GM23338 (cell line): ENCODE measurements around the gene CCNF. TPM values are rescaled to one million over a fixed set of nuclear protein-coding genes. Genes with fewer than 3 reads are reported as not detected.

Source experiments
- ATAC-seq: fragments of 200-7000 bp; cut with Tn5 transposase; 3 replicates; pipeline ENCODE4 v1.9.1; 2020
- DNase-seq: peaks from one replicate; pipeline ENCODE4 v3.0.0-alpha.2; 2015; ENCODE audit warnings: low spot score
- H2AFZ ChIP-seq: fragments of 200-600 bp; sonication (generic); 2 replicates; pipeline ENCODE4 v1.8.0; 2016; ENCODE audit warnings: antibody characterized with exemption, mild to moderate bottlenecking, moderate library complexity
- H3F3A ChIP-seq: fragments of 200-600 bp; sonication (generic); replicated peaks from 2 replicates; pipeline ENCODE4 v1.8.0; 2017; ENCODE audit warnings: antibody characterized with exemption, mixed run types, low read depth
- H3K27ac ChIP-seq: fragments of 200-600 bp; sonication (generic); 2 replicates; pipeline ENCODE4 v1.6.1; 2016; ENCODE audit warnings: low read depth
- H3K27me3 ChIP-seq: fragments of 200-600 bp; sonication (generic); 2 replicates; pipeline ENCODE4 v1.8.0; 2016; ENCODE audit warnings: mild to moderate bottlenecking, mixed run types, moderate library complexity; ENCODE audit not compliant: insufficient read depth
- H3K36me3 ChIP-seq: fragments of 200-600 bp; sonication (generic); 2 replicates; pipeline ENCODE4 v1.8.0; 2016; ENCODE audit warnings: mild to moderate bottlenecking; ENCODE audit not compliant: insufficient read depth
- H3K4me1 ChIP-seq: fragments of 200-600 bp; sonication (generic); 2 replicates; pipeline ENCODE4 v1.8.0; 2016; ENCODE audit warnings: mild to moderate bottlenecking, moderate library complexity; ENCODE audit not compliant: insufficient read depth
- H3K4me2 ChIP-seq: fragments of 200-600 bp; sonication (generic); 2 replicates; pipeline ENCODE4 v1.7.1; 2017; ENCODE audit warnings: mixed run types
- H3K4me3 ChIP-seq: fragments of 200-600 bp; sonication (generic); 2 replicates; pipeline ENCODE4 v1.6.1; 2016; ENCODE audit warnings: mixed run types
- H3K79me2 ChIP-seq: fragments of 200-600 bp; sonication (generic); replicated peaks from 2 replicates; pipeline ENCODE4 v1.8.0; 2017; ENCODE audit warnings: mild to moderate bottlenecking; ENCODE audit not compliant: insufficient read depth
- H3K9me2 ChIP-seq: fragments of 200-600 bp; sonication (generic); 2 replicates; pipeline ENCODE4 v1.8.0; 2017; ENCODE audit not compliant: insufficient read depth
- H4K20me1 ChIP-seq: fragments of 200-600 bp; sonication (generic); replicated peaks from 2 replicates; pipeline ENCODE4 v1.8.0; 2017; ENCODE audit warnings: mild to moderate bottlenecking; ENCODE audit not compliant: insufficient read depth
- H3K27ac Mint-ChIP-seq: 2 replicates; pipeline ENCODE4 v1.8.0; 2020; ENCODE audit warnings: inconsistent platforms, mild to moderate bottlenecking, moderate library complexity, mixed read lengths
- H3K27me3 Mint-ChIP-seq: 3 replicates; pipeline ENCODE4 v1.8.0; 2022; ENCODE audit warnings: low read depth, mild to moderate bottlenecking, moderate library complexity, mixed read lengths, inconsistent platforms; ENCODE audit not compliant: insufficient read depth, poor library complexity
- H3K36me3 Mint-ChIP-seq: 3 replicates; pipeline ENCODE4 v1.8.0; 2021; ENCODE audit warnings: low read depth, mild to moderate bottlenecking, inconsistent platforms, moderate library complexity, mixed read lengths
- H3K4me1 Mint-ChIP-seq: 3 replicates; pipeline ENCODE4 v1.8.0; 2020; ENCODE audit warnings: mild to moderate bottlenecking, inconsistent platforms, mixed read lengths
- H3K4me3 Mint-ChIP-seq: 3 replicates; pipeline ENCODE4 v1.8.0; 2021; ENCODE audit warnings: moderate library complexity, mild to moderate bottlenecking, inconsistent platforms, mixed read lengths
- H3K9me3 Mint-ChIP-seq: 3 replicates; pipeline ENCODE4 v1.8.0; 2020; ENCODE audit warnings: moderate library complexity, mild to moderate bottlenecking, inconsistent platforms, mixed read lengths
- CREB1 ChIP-seq: fragments of 250-450 bp; sonication (Bioruptor Pico); IDR thresholded peaks from 2 replicates; pipeline ENCODE4 v1.5.0; 2020; ENCODE audit warnings: low read depth, mild to moderate bottlenecking, moderate library complexity
- ETS1 ChIP-seq: IDR thresholded peaks from 2 replicates; pipeline ENCODE4 v1.6.1; 2016; ENCODE audit warnings: antibody characterized with exemption
- EZH2 ChIP-seq: fragments of 200-600 bp; sonication (generic); IDR thresholded peaks from one replicate; pipeline ENCODE4 v1.8.0; 2017; ENCODE audit warnings: antibody characterized with exemption, mild to moderate bottlenecking, low read depth; ENCODE audit not compliant: unreplicated experiment
- EZH2phosphoT487 ChIP-seq: fragments of 200-600 bp; sonication (generic); IDR thresholded peaks from one replicate; pipeline ENCODE4 v1.8.1; 2018; ENCODE audit warnings: antibody characterized with exemption; ENCODE audit not compliant: unreplicated experiment
- JUNB ChIP-seq: IDR thresholded peaks from one replicate; pipeline ENCODE4 v1.6.1; 2016; ENCODE audit warnings: antibody characterized with exemption; ENCODE audit not compliant: unreplicated experiment
- NANOG ChIP-seq: IDR thresholded peaks from 2 replicates; pipeline ENCODE4 v1.6.1; 2016; ENCODE audit warnings: antibody characterized with exemption, borderline replicate concordance
- POLR2AphosphoS5 ChIP-seq: IDR thresholded peaks from 2 replicates; pipeline ENCODE4 v1.6.1; 2016; ENCODE audit warnings: antibody characterized with exemption, low read depth
- REST ChIP-seq: IDR thresholded peaks from one replicate; pipeline ENCODE4 v1.6.1; 2018; ENCODE audit warnings: antibody characterized with exemption; ENCODE audit not compliant: unreplicated experiment
- STAT1 ChIP-seq: IDR thresholded peaks from one replicate; pipeline ENCODE4 v1.6.1; 2016; ENCODE audit warnings: antibody characterized with exemption; ENCODE audit not compliant: unreplicated experiment
- ZNF331 ChIP-seq: fragments of 250-450 bp; sonication (Bioruptor Pico); IDR thresholded peaks from 2 replicates; pipeline ENCODE4 v1.5.0; 2020; ENCODE audit warnings: low read depth, mild to moderate bottlenecking, moderate library complexity
- polyA plus RNA-seq: library from polyadenylated mRNA; unstranded; fragments of >200 nt; fragmentation: Nextera tagmentation; extraction: Ambion mirVana; gene quantifications from 2 replicates; pipeline ENCODE4 v1.2.1, GENCODE V29; 2016
- total RNA-seq: library from RNA; depleted of rRNA; stranded (reverse); fragments of >200 nt; shearing (Covaris generic); gene quantifications from 2 replicates; pipeline ENCODE4 v1.2.3, GENCODE V29; 2014

The CCNF gene
- total and polyA plus RNA-seq, 2 experiments from 2014 or later, result 21.2 to 54.2 TPM

- Mint-ChIP-seq H3K36me3 (peaks cover 8% of the 10 kb centered on the region; the same call in 2 of the 3 replicates), H3K27me3 (no peaks in the 10 kb centered on the region), H3K9me3 (no peaks in the 10 kb centered on the region), H3K4me1 (peaks cover 5% of the 10 kb centered on the region; the same call in 2 of the 3 replicates), H3K27ac (no peak overlapping the region), H3K4me3 (no peak overlapping the region)
- Histone ChIP-seq H3K4me2 (no peak overlapping the region), H3F3A (no peaks in the 10 kb centered on the region), H3K36me3 (no peaks in the 10 kb centered on the region), H3K27ac (no peak overlapping the region), H3K79me2 (no peaks in the 10 kb centered on the region), H2AFZ (no peak overlapping the region), H3K4me1 (peaks cover 7% of the 10 kb centered on the region; the same call in 1 of the 2 replicates), H3K4me3 (no peak overlapping the region), H3K9me2 (no peaks in the 10 kb centered on the region), H4K20me1 (no peaks in the 10 kb centered on the region; the same call in 1 of the 2 replicates), H3K27me3 (no peaks in the 10 kb centered on the region)
- no peak for ATAC-seq
- DNase-seq, result no peak
- TF ChIP-seq NANOG, result no peak
Observed at GRCh38 chr16:2497116-2497630, 67.9 kb downstream of the CCNF start.

GRCh38 chr16:2497695-2498484, 68.6 kb downstream of the CCNF start:
- Mint-ChIP-seq H3K27me3 (no peaks in the 10 kb centered on the region), H3K9me3 (no peaks in the 10 kb centered on the region), H3K4me1 (peaks cover 5% of the 10 kb centered on the region), H3K36me3 (peaks cover 8% of the 10 kb centered on the region; the same call in 2 of the 3 replicates), H3K4me3 (no peak overlapping the region), H3K27ac (no peak overlapping the region)
- Histone ChIP-seq H2AFZ (no peak overlapping the region), H3K27ac (no peak overlapping the region), H3K36me3 (no peaks in the 10 kb centered on the region), H3K27me3 (no peaks in the 10 kb centered on the region), H3K9me2 (no peaks in the 10 kb centered on the region), H3K4me2 (no peak overlapping the region), H3K4me1 (peaks cover 7% of the 10 kb centered on the region; the same call in 1 of the 2 replicates), H4K20me1 (no peaks in the 10 kb centered on the region; the same call in 1 of the 2 replicates), H3K79me2 (no peaks in the 10 kb centered on the region), H3F3A (no peaks in the 10 kb centered on the region), H3K4me3 (no peak overlapping the region)
- no peak for DNase-seq
- ATAC-seq, result no peak
- no peak for TF ChIP-seq POLR2AphosphoS5
- no peak for TF ChIP-seq CREB1
- no peak for TF ChIP-seq NANOG
- no peak for TF ChIP-seq EZH2phosphoT487
- TF ChIP-seq ZNF331, result no peak
- no peak for TF ChIP-seq STAT1
- TF ChIP-seq REST, result no peak
- TF ChIP-seq JUNB, result no peak
- no peak for TF ChIP-seq ETS1
- no peak for TF ChIP-seq EZH2
